EH (cell line): ENCODE measurements around the gene SYT2.
A peak's percentile ranks its signal among the peaks of the same experiment; 100 is the strongest.
"Not testable (repeated sequence)": the region's sequence is repeated elsewhere in the genome, so short reads cannot be mapped to it uniquely, and the experiment has no call there.

Source experiments
- DNase-seq: peaks from one replicate; pipeline ENCODE4 v3.0.0-alpha.2; 2015; ENCODE audit warnings: low read depth

Gene SYT2

GRCh38 chr1:202546377-202546776, 163.9 kb downstream of the SYT2 start:
- not testable (repeated sequence) for DNase-seq

- not testable (repeated sequence) for DNase-seq
Observed at GRCh38 chr1:202545647-202546303, 164.5 kb downstream of the SYT2 start.

GRCh38 chr1:202544766-202545449, 165.3 kb downstream of the SYT2 start:
- DNase-seq, result not testable (repeated sequence)

- DNase-seq, result peak; percentile 86
Observed at GRCh38 chr1:202543537-202543936, 166.7 kb downstream of the SYT2 start.

- not testable (repeated sequence) for DNase-seq
Observed at GRCh38 chr1:202542415-202542814, 167.8 kb downstream of the SYT2 start.

GRCh38 chr1:202540858-202541257, 169.4 kb downstream of the SYT2 start:
- not testable (repeated sequence) for DNase-seq
